K562 treated with DMSO at 1 percent for 4 hours (cell line): ENCODE results near the gene ABCC3. TPM values are rescaled to one million over a fixed set of nuclear protein-coding genes. Genes with fewer than 3 reads are reported as not detected.

Experiments
- total RNA-seq: library from RNA; unstranded; fragments of 300-600 nt; gene quantifications from 2 replicates; pipeline ENCODE4 v1.2.3, GENCODE V29; 2022; ENCODE audit not compliant: insufficient read depth

ABCC3 gene
- total RNA-seq, result not detected in 2 replicates

GRCh38 chr17:50634224-50634914, at the start of gene ABCC3:
ABCC3 (plus strand) TSS chr17:50634881; CDS start chr17:50634937, 56 bp downstream.

GRCh38 chr17:50707289-50708049, 72.8 kb downstream of the ABCC3 start, which contains the start of gene ANKRD40:
ANKRD40 (minus strand) TSS chr17:50707914; CDS start chr17:50707654, 260 bp downstream.

GRCh38 chr17:50719144-50719923, 84.7 kb downstream of the ABCC3 start, which contains the start of gene LUC7L3:
LUC7L3 (plus strand) TSS chr17:50719603; CDS start chr17:50719733, 130 bp downstream.

Other genes starting within 250 kb of the ABCC3 start
- 188 TPM in 2 replicates for gene LRRC59, start 237.4 kb upstream of the ABCC3 start, total RNA-seq
- 20.7 and 28.9 TPM in 2 replicates for gene ACSF2, start 208.7 kb upstream of the ABCC3 start, total RNA-seq
- gene CHAD, start 166.0 kb upstream of the ABCC3 start, total RNA-seq, result 0.38 TPM in 1 of 2 replicates, not detected in the other
- 18.4 and 21.4 TPM in 2 replicates for gene RSAD1, start 156.0 kb upstream of the ABCC3 start, total RNA-seq
- gene MYCBPAP, start 126.4 kb upstream of the ABCC3 start, total RNA-seq, result not detected in 2 replicates
- gene EPN3, start 102.1 kb upstream of the ABCC3 start, total RNA-seq, result not detected in 2 replicates
- 2.9 and 4.8 TPM in 2 replicates for gene SPATA20, start 87.7 kb upstream of the ABCC3 start, total RNA-seq
- gene CACNA1G, start 74.2 kb upstream of the ABCC3 start, total RNA-seq, result not detected in 2 replicates
- gene ANKRD40, start 73.0 kb downstream of the ABCC3 start, total RNA-seq, result 14.2 and 14.6 TPM in 2 replicates
- gene LUC7L3, start 84.7 kb downstream of the ABCC3 start, total RNA-seq, result 78.6 and 121 TPM in 2 replicates
- gene ANKRD40CL, start 132.6 kb downstream of the ABCC3 start, total RNA-seq, result not detected in 2 replicates
- not detected in 2 replicates for gene WFIKKN2, start 200.7 kb downstream of the ABCC3 start, total RNA-seq
- gene TOB1, start 231.5 kb downstream of the ABCC3 start, total RNA-seq, result 13.8 and 28.2 TPM in 2 replicates